Right lobe of liver (tissue), 6 donors: Measurements from ENCODE around the gene CFAP52. TPM values are rescaled to one million over a fixed set of nuclear protein-coding genes. Genes with fewer than 3 reads are reported as not detected.
"Not testable (repeated sequence)": the region's sequence is repeated elsewhere in the genome, so short reads cannot be mapped to it uniquely, and the experiment has no call there.

ENCODE experiments used
- ATAC-seq, 4 donors: fragments of 200-7000 bp; cut with Tn5 transposase; one replicate each; pipeline ENCODE4 v1.9.1; 2020; ENCODE audit warnings: mild to moderate bottlenecking in 4 of 4, moderate library complexity in 4 of 4
- DNase-seq, 3 donors: peaks; one replicate each; pipeline ENCODE4 v3.0.0-alpha.2; 2020
- H3K27ac ChIP-seq, 3 donors: fragments of 200-600 bp; one replicate each; pipeline ENCODE4 v1.8.0; 2022
- H3K27me3 ChIP-seq, 2 donors: fragments of 200-600 bp; one replicate each; pipeline ENCODE4 v1.8.0; 2022
- H3K36me3 ChIP-seq, 4 donors: fragments of 200-600 bp; sonication (generic) in 1 of 4; one replicate each; pipeline versions ENCODE4 v1.5.1 to v1.8.0; 2017 to 2022; ENCODE audit warnings: control low read depth in 1 of 4
- H3K4me1 ChIP-seq, 4 donors: fragments of 200-600 bp; sonication (generic) in 1 of 4; one replicate each; pipeline versions ENCODE4 v1.5.1 to v1.8.0; 2017 to 2022; ENCODE audit warnings: control low read depth in 1 of 4
- H3K4me3 ChIP-seq, 3 donors: fragments of 200-600 bp; one replicate each; pipeline ENCODE4 v1.8.0; 2022
- H3K9me3 ChIP-seq, 4 donors: fragments of 200-600 bp; sonication (generic) in 1 of 4; one replicate each; pipeline versions ENCODE4 v1.5.1 to v1.8.0; 2017 to 2022; ENCODE audit warnings: control low read depth in 1 of 4
- CTCF ChIP-seq, 4 donors: fragments of 200-600 bp in 3 of 4; fragments of 450-650 bp in 1 of 4; IDR thresholded peaks; one replicate each; pipeline versions ENCODE4 v1.5.1 to v1.8.0; 2016 to 2022; ENCODE audit warnings: antibody characterized with exemption in 4 of 4, mild to moderate bottlenecking in 2 of 4
- POLR2A ChIP-seq: fragments of 450-650 bp; IDR thresholded peaks from one replicate; pipeline ENCODE4 v1.6.1; 2017; ENCODE audit warnings: antibody characterized with exemption, mild to moderate bottlenecking
- WGBS: methylation state at CpG from one replicate; pipeline ENCODE4 v1.1.6; 2018; ENCODE audit warnings: low coverage, low lambda C conversion rate; ENCODE audit not compliant: insufficient coverage; ENCODE audit errors: missing lambda C conversion rate; 5-methylcytosine and 5-hydroxymethylcytosine counted together
- intact Hi-C, 2 donors: fragments of 100-400 bp; cut with DNase I; formaldehyde crosslinking; loops; one replicate each; pipeline versions ENCODE4 v1.11.2 to v1.14.1; 2022
- total RNA-seq, 6 experiments: library from RNA; depleted of rRNA in 2 of 6; stranded (reverse); fragments of >200 nt in 2 of 6; fragmentation: NEBNext Ultra II Directional in 3 of 6; extraction: Animal tissue kit (Norgen Biotek cat#: 25700) in 3 of 6; gene quantifications; one replicate each; pipeline versions ENCODE4 v1.1.0 to v1.2.4, GENCODE V29; 2016 to 2023
- donor health status: DM: no; HTN: yes; CAD: no.
- donor health status: DM: no; HTN: no; CAD: no.
- donor health status: DM: no; HTN: no; CAD: no.
- donor health status: DM: no; HTN: yes; CAD: no.
- donor health status: DM: no; HTN: yes; CAD: no.

Gene CFAP52
- total RNA-seq, 6 experiments from 2014 or later: not detected

GRCh38 chr17:9658593-9659211, 82.3 kb downstream of the CFAP52 start:
- no peak for TF ChIP-seq POLR2A
- TF ChIP-seq CTCF (IDR thresholded peaks at IDR 0.05): no peak
- no peaks in the 10 kb centered on the region for H3K36me3 ChIP-seq
- H3K27me3 ChIP-seq: no peaks in the 10 kb centered on the region
- H3K4me3 ChIP-seq: no peak overlapping the region
- DNase-seq (no peak), ATAC-seq (no peak)
- no peaks in the 10 kb centered on the region for H3K4me1 ChIP-seq
- H3K27ac ChIP-seq: no peak overlapping the region
- no peaks in the 10 kb centered on the region for H3K9me3 ChIP-seq
- intact Hi-C loops: no loop called here
- 58% methylated on average over 3 of the region's 4 CpGs for WGBS

DNA sequence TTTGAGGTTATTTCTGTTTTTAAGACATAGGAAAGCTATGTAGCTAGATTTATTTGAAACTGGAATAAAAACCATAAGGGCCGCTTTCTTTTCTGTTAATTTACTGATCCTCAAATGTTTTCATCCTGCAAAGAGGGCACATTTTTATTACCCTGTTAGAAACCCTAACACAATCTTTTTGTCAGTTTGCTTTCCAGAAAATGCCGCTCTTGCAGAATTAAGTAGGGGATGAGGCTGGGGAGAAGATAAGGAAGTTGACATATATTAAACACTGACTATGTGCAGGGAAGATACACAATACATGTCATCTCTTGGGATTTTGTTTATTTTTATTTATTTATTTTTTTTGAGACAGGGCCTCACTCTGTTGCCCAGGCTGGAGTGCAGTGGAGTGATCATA, 84.6 kb downstream of the CFAP52 start:
- intact Hi-C loops: no loop called here
- ATAC-seq: no peak

GRCh38 chr17:9663511-9663910, 87.1 kb downstream of the CFAP52 start:
- DNase-seq, H3K36me3 ChIP-seq, intact Hi-C loops, H3K4me3 ChIP-seq, H3K9me3 ChIP-seq, H3K4me1 ChIP-seq, H3K27ac ChIP-seq, H3K27me3 ChIP-seq, ATAC-seq: not testable (repeated sequence)
- 85% methylated on average over 7 of the region's 11 CpGs for WGBS

More for the DNA sequence above, 84.6 kb downstream of the CFAP52 start:
- H3K4me1 ChIP-seq: no peaks in the 10 kb centered on the region
- no peak for TF ChIP-seq CTCF (IDR thresholded peaks at IDR 0.05)
- TF ChIP-seq POLR2A: no peak
- no peaks in the 10 kb centered on the region for H3K36me3 ChIP-seq
- WGBS: 91% methylated on average over 2 of the region's 2 CpGs
- no peak for DNase-seq
- no peak overlapping the region for H3K4me3 ChIP-seq
- H3K27ac ChIP-seq: no peak overlapping the region
- no peaks in the 10 kb centered on the region for H3K9me3 ChIP-seq
- H3K27me3 ChIP-seq: no peaks in the 10 kb centered on the region

- no peak for DNase-seq
- TF ChIP-seq CTCF (IDR thresholded peaks at IDR 0.05) (no peak), POLR2A (no peak)
- Histone ChIP-seq H3K27ac (no peak overlapping the region), H3K36me3 (no peaks in the 10 kb centered on the region), H3K4me3 (no peak overlapping the region), H3K27me3 (no peaks in the 10 kb centered on the region), H3K9me3 (no peaks in the 10 kb centered on the region), H3K4me1 (no peaks in the 10 kb centered on the region)
- no peak for ATAC-seq
- intact Hi-C loops: no loop called here
- 39% methylated on average over 4 of the region's 5 CpGs for WGBS
These were observed 90.1 kb downstream of the CFAP52 start for GRCh38 chr17:9666461-9667050.

DNA sequence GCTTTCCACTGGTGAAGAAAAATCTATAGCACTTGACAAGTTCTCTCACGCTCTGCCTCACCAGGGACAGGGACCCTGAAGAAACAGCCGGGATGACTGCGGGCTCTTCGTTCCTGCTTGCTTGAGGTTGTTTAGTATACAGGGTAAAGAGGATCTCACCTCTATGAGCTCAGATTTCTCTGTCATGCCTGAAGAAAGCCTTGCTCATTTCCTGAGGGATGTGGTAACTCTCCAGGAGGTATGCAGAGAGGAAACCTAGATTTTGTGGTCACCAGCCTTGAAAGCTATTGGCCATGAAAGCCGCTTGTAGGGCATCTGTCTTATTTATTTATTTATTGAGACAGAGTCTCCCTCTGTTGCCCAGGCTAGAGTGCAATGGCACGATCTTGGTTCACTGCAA, 92.1 kb downstream of the CFAP52 start:
- intact Hi-C loops: no loop called here
- DNase-seq: no peak
- 83% methylated on average over 6 of the region's 6 CpGs for WGBS

More for the DNA sequence above, 92.1 kb downstream of the CFAP52 start:
- Histone ChIP-seq H3K27ac (no peak overlapping the region), H3K4me1 (no peaks in the 10 kb centered on the region), H3K27me3 (no peaks in the 10 kb centered on the region), H3K9me3 (no peaks in the 10 kb centered on the region), H3K36me3 (no peaks in the 10 kb centered on the region), H3K4me3 (no peak overlapping the region)
- no peak for ATAC-seq
- TF ChIP-seq CTCF (IDR thresholded peaks at IDR 0.05) (no peak), POLR2A (no peak)
